GM12878 (cell line): ENCODE results near the gene ARHGAP15. TPM values are rescaled to one million over a fixed set of nuclear protein-coding genes. Genes with fewer than 3 reads are reported as not detected.

Experiments
- ATAC-seq: fragments of 200-7000 bp; cut with Tn5 transposase; 3 replicates; pipeline ENCODE4 v1.9.1; 2020; ENCODE audit warnings: mild to moderate bottlenecking, moderate library complexity
- BruUV-seq: library from RNA; stranded (reverse); fragments of 400-500 nt; replicated peaks from 2 replicates; lab custom pipeline; 2021; lab: Mats Ljungman, UMichigan
- CTCF ChIA-PET: fragments of 300-600 bp; sonication (Branson Sonifier 250); formaldehyde crosslinking; extraction: SDS; loops from one replicate; lab custom pipeline; 2021; ENCODE audit warnings: inconsistent platforms; lab: Yijun Ruan, JAX
- POLR2A ChIA-PET: fragments of 350-600 bp; formaldehyde crosslinking; extraction: SDS; loops from one replicate; lab custom pipeline; 2021; ENCODE audit warnings: inconsistent platforms; lab: Charles Lee
- RAD21 ChIA-PET: fragments of 300-600 bp; sonication (Branson Sonifier 250); formaldehyde crosslinking; loops from one replicate; lab custom pipeline; 2023; ENCODE audit warnings: antibody characterized with exemption; ENCODE audit not compliant: unreplicated experiment; lab: Charles Lee
- SMC1A ChIA-PET: fragments of 300-600 bp; sonication (Branson Sonifier 250); formaldehyde crosslinking; loops from one replicate; lab custom pipeline; 2023; ENCODE audit not compliant: unreplicated experiment, uncharacterized antibody; lab: Charles Lee
- DNase-seq: peaks from one replicate; pipeline ENCODE4 v3.0.0-alpha.2; 2011; ENCODE audit warnings: low read depth, low spot score
- FAIRE-seq: peaks from 3 replicates; lab custom pipeline; 2011; peaks lifted over from hg19 to GRCh38; lab: Jason Lieb, UNC
- H2AFZ ChIP-seq: 2 replicates; pipeline ENCODE4 v1.6.0; 2011; ENCODE audit warnings: low read depth, low read length, control low read depth; ENCODE audit not compliant: control insufficient read depth
- H3K27ac ChIP-seq: 2 replicates; pipeline ENCODE4 v1.5.1; 2011; ENCODE audit warnings: control low read depth; ENCODE audit not compliant: control insufficient read depth, insufficient read depth
- H3K27me3 ChIP-seq, 2 experiments: replicated peaks in 1 of 2; 2 replicates each; pipeline versions ENCODE4 v1.6.0 to v1.6.1; 2011; ENCODE audit warnings: low read length in 1 of 2; ENCODE audit not compliant: control insufficient read depth in 2 of 2, insufficient read depth in 2 of 2
- H3K36me3 ChIP-seq, 2 experiments: 2 replicates each; pipeline ENCODE4 v1.5.1; 2011; ENCODE audit warnings: low read length in 1 of 2; ENCODE audit not compliant: control insufficient read depth in 2 of 2, insufficient read depth in 2 of 2
- H3K4me1 ChIP-seq: 2 replicates; pipeline ENCODE4 v1.6.1; 2011; ENCODE audit warnings: mild to moderate bottlenecking, low read length, moderate library complexity, mixed read lengths; ENCODE audit not compliant: control insufficient read depth, insufficient read depth
- H3K4me2 ChIP-seq: 2 replicates; pipeline ENCODE4 v1.6.0; 2011; ENCODE audit warnings: control low read depth; ENCODE audit not compliant: control insufficient read depth, insufficient read depth
- H3K4me3 ChIP-seq: fragments of 200-600 bp; sonication (generic); 2 replicates; pipeline ENCODE4 v1.5.1; 2016
- H3K79me2 ChIP-seq: 2 replicates; pipeline ENCODE4 v1.6.0; 2011; ENCODE audit warnings: low read length; ENCODE audit not compliant: control insufficient read depth, insufficient read depth
- H3K9ac ChIP-seq: 2 replicates; pipeline ENCODE4 v1.8.0; 2011; ENCODE audit warnings: low read length, control low read depth, mixed read lengths; ENCODE audit not compliant: control insufficient read depth, insufficient read depth
- H3K9me3 ChIP-seq: replicated peaks from 3 replicates; pipeline ENCODE4 v1.5.1; 2011; ENCODE audit warnings: mild to moderate bottlenecking, low read length; ENCODE audit not compliant: control insufficient read depth, insufficient read depth
- H4K20me1 ChIP-seq: 2 replicates; pipeline ENCODE4 v1.6.0; 2011; ENCODE audit not compliant: control insufficient read depth, insufficient read depth
- BHLHE40 ChIP-seq, 2 experiments: fragments of 450-650 bp in 1 of 2; IDR thresholded peaks; 2 replicates each; pipeline ENCODE4 v1.6.1; 2011 to 2017; ENCODE audit warnings: low read depth in 2 of 2, borderline replicate concordance in 1 of 2, improper control_type of control experiment in 1 of 2, low read length in 1 of 2, mild to moderate bottlenecking in 1 of 2
- BMI1 ChIP-seq: fragments of 450-650 bp; IDR thresholded peaks from 2 replicates; pipeline ENCODE4 v1.6.1; 2016; ENCODE audit warnings: mild to moderate bottlenecking, moderate library complexity, borderline replicate concordance
- CREM ChIP-seq: IDR thresholded peaks from 2 replicates; pipeline ENCODE4 v1.6.1; 2014; ENCODE audit warnings: antibody characterized with exemption, low read depth
- HCFC1 ChIP-seq: fragments of 150-350 bp; IDR thresholded peaks from 2 replicates; pipeline ENCODE4 v1.6.1; 2014; ENCODE audit warnings: low read length
- HDAC2 ChIP-seq: fragments of 200-600 bp; sonication (generic); IDR thresholded peaks from 2 replicates; pipeline ENCODE4 v1.6.1; 2017
- IRF4 ChIP-seq: IDR thresholded peaks from 2 replicates; pipeline ENCODE4 v1.6.1; 2011; ENCODE audit warnings: low read depth, low read length
- MEF2A ChIP-seq: IDR thresholded peaks from 2 replicates; pipeline ENCODE4 v1.6.1; 2011; ENCODE audit warnings: low read depth, mild to moderate bottlenecking, low read length, moderate library complexity; ENCODE audit not compliant: insufficient read depth
- WGBS: methylation state at CpG from one replicate; pipeline ENCODE4 v1.1.6; 2016; ENCODE audit warnings: low lambda C conversion rate; ENCODE audit not compliant: insufficient replicate concordance, insufficient coverage; ENCODE audit errors: missing lambda C conversion rate; 5-methylcytosine and 5-hydroxymethylcytosine counted together
- in situ Hi-C: fragments of 300-500 bp; cut with MboI; formaldehyde crosslinking; loops from 9 replicates; pipeline ENCODE4 v1.14.3; 2018; ENCODE audit warnings: mixed read lengths
- intact Hi-C: fragments of 100-400 bp; cut with micrococcal nuclease; formaldehyde crosslinking; loops from one replicate; pipeline ENCODE4 v1.14.2; 2022; ENCODE audit not compliant: unreplicated experiment
- polyA plus RNA-seq, 11 experiments: library from polyadenylated mRNA; depleted of rRNA in 4 of 11; unstranded in 6 of 11; stranded (reverse) in 5 of 11; fragments of >200 nt; fragmentation: Nextera tagmentation in 4 of 11; fragmentation: Illumina TruSeq in 1 of 11; extraction: Ambion mirVana in 4 of 11; extraction: Trizol in 1 of 11; gene quantifications; 1 replicate in 1 of 11; 2 replicates in 10 of 11; pipeline versions ENCODE4 v1.2.1 to v1.2.3, GENCODE V29; 2011 to 2016; ENCODE audit warnings: inconsistent platforms in 2 of 11, missing spikeins in 2 of 11, low read depth in 1 of 11
- total RNA-seq, 4 experiments: library from RNA; depleted of rRNA in 3 of 4; stranded (reverse); fragments of >200 nt in 3 of 4; fragmentation: Illumina TruSeq in 1 of 4; extraction: Trizol in 1 of 4; gene quantifications; 2 replicates each; pipeline versions ENCODE4 v1.2.1 to v1.2.3, GENCODE V29; 2013 to 2021
- TF ChIP-seq, protein P1 (sequence below): IDR thresholded peaks from 2 replicates; pipeline ENCODE4 v1.6.1; 2012; ENCODE audit warnings: mild to moderate bottlenecking, low read depth, low read length
- TF ChIP-seq, protein P2 (sequence below): fragments of 450-650 bp; IDR thresholded peaks from 2 replicates; pipeline ENCODE4 v1.6.1; 2014; ENCODE audit warnings: mild to moderate bottlenecking
- TF ChIP-seq, protein P3 (sequence below): fragments of 150-350 bp; IDR thresholded peaks from 2 replicates; pipeline ENCODE4 v1.6.1; 2014; ENCODE audit warnings: mild to moderate bottlenecking, low read depth, low read length
- TF ChIP-seq, protein P4 (sequence below): fragments of 450-650 bp; formaldehyde crosslinking; IDR thresholded peaks from 2 replicates; pipeline ENCODE4 v1.5.0; 2022; ENCODE audit warnings: mild to moderate bottlenecking, missing genetic modification characterization

Gene ARHGAP15
- total and polyA plus RNA-seq, 10 of the 15 experiments (the other 5 are each of a cell fraction or from before 2014, with no cell fraction given), result 38.0 to 92.6 (median 66.7) TPM

DNA sequence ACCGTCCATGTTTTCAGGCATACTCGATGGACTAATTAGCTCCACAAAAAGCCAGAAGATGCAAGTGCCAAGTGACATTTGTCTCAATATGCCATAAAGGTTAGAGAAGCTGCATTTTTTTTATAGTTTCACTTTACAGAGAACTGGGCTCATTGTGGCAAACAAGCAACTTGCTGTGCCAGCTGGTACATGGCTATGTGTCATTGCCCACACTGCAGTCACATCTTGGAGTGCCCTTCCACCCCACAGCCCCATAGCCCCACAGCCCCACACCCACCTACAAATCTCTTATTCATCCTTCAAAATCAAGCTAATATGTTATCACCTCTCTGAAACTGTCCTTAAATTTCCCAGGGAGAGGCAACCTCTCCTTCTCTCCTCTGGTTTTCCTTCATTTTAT, 451.9 kb downstream of the ARHGAP15 start (continued):
- TF ChIP-seq, protein P1, sequence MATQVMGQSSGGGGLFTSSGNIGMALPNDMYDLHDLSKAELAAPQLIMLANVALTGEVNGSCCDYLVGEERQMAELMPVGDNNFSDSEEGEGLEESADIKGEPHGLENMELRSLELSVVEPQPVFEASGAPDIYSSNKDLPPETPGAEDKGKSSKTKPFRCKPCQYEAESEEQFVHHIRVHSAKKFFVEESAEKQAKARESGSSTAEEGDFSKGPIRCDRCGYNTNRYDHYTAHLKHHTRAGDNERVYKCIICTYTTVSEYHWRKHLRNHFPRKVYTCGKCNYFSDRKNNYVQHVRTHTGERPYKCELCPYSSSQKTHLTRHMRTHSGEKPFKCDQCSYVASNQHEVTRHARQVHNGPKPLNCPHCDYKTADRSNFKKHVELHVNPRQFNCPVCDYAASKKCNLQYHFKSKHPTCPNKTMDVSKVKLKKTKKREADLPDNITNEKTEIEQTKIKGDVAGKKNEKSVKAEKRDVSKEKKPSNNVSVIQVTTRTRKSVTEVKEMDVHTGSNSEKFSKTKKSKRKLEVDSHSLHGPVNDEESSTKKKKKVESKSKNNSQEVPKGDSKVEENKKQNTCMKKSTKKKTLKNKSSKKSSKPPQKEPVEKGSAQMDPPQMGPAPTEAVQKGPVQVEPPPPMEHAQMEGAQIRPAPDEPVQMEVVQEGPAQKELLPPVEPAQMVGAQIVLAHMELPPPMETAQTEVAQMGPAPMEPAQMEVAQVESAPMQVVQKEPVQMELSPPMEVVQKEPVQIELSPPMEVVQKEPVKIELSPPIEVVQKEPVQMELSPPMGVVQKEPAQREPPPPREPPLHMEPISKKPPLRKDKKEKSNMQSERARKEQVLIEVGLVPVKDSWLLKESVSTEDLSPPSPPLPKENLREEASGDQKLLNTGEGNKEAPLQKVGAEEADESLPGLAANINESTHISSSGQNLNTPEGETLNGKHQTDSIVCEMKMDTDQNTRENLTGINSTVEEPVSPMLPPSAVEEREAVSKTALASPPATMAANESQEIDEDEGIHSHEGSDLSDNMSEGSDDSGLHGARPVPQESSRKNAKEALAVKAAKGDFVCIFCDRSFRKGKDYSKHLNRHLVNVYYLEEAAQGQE, result no peak

DNA sequence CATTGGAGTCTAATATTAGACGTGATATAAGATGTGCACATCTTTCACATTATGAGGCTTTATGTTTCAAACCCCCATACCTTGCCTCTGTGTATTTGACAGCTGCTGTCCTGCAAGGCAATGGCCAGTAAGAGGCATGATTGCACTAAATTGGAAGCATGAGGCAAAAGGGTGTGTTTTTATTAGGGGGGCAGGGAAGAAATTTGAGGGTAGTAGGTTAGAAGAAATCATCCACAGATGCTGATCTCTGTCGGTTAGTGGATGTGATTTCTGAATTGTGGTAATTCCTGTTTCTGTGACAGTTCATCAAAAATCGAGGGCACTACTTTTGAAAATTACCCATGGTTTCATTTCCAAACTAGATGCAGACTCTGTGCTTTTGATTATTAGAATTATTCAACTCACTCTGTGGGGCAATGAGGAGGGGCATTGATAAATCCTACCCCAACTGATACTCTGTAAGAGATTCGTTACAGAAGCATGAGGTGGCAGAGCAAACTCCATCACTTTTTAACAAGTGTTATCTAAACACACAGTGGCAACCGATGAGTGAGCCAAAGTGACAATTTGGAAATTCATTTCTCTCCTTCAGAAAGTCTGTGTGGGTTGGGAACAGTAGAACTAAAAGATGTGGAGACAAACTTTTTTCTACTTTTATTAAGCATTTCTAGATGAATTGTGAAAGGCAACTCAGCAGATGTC, 453.0 kb downstream of the ARHGAP15 start:
- CTCF ChIA-PET, result interaction anchor here (0.6 kb wide), 1 partner anchor 17 kb away, joined by 3 read pairs; no protein-coding TSS in a partner anchor
- FAIRE-seq, result no peak
- no peak for DNase-seq
- WGBS, result 71% methylated on average over 5 of the region's 5 CpGs
- Histone ChIP-seq H2AFZ (no peak overlapping the region), H4K20me1 (no peaks in the 10 kb centered on the region), H3K9me3 (no peaks in the 10 kb centered on the region), H3K27ac (no peak overlapping the region), H3K4me1 (no peaks in the 10 kb centered on the region), H3K36me3 (no peaks in the 10 kb centered on the region), H3K79me2 (no peaks in the 10 kb centered on the region), H3K27me3 (no peaks in the 10 kb centered on the region), H3K4me2 (no peak overlapping the region), H3K4me3 (no peak overlapping the region), H3K9ac (no peak overlapping the region)
- POLR2A ChIA-PET, result no interaction called here
- intact Hi-C loops (no loop called here), in situ Hi-C loops (no loop called here)
- BruUV-seq, result no TSS peak
- RAD21 ChIA-PET, result no interaction called here
- SMC1A ChIA-PET, result interaction anchor here (1.3 kb wide), 1 partner anchor 10 kb away, joined by 3 read pairs; no protein-coding TSS in a partner anchor
- no peak for ATAC-seq
- TF ChIP-seq CREM (no peak), HDAC2 (no peak), HCFC1 (no peak), MEF2A (no peak), BMI1 (no peak), BHLHE40 (IDR thresholded peaks at IDR 0.05; ENCODE audit: borderline replicate concordance in 1 of 2, low read depth in 2 of 2, low read length in 1 of 2) (no peak), IRF4 (no peak)
- TF ChIP-seq, protein P2, sequence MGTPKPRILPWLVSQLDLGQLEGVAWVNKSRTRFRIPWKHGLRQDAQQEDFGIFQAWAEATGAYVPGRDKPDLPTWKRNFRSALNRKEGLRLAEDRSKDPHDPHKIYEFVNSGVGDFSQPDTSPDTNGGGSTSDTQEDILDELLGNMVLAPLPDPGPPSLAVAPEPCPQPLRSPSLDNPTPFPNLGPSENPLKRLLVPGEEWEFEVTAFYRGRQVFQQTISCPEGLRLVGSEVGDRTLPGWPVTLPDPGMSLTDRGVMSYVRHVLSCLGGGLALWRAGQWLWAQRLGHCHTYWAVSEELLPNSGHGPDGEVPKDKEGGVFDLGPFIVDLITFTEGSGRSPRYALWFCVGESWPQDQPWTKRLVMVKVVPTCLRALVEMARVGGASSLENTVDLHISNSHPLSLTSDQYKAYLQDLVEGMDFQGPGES, result no peak
- TF ChIP-seq, protein P3, sequence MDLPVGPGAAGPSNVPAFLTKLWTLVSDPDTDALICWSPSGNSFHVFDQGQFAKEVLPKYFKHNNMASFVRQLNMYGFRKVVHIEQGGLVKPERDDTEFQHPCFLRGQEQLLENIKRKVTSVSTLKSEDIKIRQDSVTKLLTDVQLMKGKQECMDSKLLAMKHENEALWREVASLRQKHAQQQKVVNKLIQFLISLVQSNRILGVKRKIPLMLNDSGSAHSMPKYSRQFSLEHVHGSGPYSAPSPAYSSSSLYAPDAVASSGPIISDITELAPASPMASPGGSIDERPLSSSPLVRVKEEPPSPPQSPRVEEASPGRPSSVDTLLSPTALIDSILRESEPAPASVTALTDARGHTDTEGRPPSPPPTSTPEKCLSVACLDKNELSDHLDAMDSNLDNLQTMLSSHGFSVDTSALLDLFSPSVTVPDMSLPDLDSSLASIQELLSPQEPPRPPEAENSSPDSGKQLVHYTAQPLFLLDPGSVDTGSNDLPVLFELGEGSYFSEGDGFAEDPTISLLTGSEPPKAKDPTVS, result no peak
- TF ChIP-seq, protein P4, sequence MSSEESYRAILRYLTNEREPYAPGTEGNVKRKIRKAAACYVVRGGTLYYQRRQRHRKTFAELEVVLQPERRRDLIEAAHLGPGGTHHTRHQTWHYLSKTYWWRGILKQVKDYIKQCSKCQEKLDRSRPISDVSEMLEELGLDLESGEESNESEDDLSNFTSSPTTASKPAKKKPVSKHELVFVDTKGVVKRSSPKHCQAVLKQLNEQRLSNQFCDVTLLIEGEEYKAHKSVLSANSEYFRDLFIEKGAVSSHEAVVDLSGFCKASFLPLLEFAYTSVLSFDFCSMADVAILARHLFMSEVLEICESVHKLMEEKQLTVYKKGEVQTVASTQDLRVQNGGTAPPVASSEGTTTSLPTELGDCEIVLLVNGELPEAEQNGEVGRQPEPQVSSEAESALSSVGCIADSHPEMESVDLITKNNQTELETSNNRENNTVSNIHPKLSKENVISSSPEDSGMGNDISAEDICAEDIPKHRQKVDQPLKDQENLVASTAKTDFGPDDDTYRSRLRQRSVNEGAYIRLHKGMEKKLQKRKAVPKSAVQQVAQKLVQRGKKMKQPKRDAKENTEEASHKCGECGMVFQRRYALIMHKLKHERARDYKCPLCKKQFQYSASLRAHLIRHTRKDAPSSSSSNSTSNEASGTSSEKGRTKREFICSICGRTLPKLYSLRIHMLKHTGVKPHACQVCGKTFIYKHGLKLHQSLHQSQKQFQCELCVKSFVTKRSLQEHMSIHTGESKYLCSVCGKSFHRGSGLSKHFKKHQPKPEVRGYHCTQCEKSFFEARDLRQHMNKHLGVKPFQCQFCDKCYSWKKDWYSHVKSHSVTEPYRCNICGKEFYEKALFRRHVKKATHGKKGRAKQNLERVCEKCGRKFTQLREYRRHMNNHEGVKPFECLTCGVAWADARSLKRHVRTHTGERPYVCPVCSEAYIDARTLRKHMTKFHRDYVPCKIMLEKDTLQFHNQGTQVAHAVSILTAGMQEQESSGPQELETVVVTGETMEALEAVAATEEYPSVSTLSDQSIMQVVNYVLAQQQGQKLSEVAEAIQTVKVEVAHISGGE, result no peak
